ENCODE data around the gene NKPD1. TPM values are rescaled to one million over a fixed set of nuclear protein-coding genes. Genes with fewer than 3 reads are reported as not detected.

Gene NKPD1
- polyA plus RNA-seq, 1 of the 3 experiments (the other 2 are of a cell fraction) = 0.12 TPM

DNA sequence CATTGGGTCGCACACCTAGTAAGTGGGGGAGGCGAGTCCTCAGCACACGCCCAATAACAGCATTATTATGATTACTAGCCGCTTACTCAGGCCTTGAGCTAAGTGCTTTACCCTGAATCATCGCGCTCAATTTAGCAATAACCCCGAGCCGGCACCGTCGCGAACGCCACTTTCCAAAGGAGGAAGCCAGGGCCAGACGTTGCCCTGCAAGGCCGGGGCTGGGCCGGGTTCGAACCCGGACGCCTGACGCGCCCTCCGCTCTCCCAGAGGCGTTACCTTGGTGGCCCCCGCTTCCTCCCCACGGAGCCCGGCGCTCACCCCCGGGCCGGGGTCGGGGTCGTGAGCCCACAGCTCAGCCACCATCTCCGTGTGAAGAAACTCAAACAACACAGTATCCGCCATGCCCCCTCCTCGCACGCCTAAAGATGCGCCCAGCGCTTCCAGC is 17.1 kb upstream of the NKPD1 start, which contains the start of gene TRAPPC6A:
TSS of gene TRAPPC6A (minus strand) at position 421 of the 445 bp plus-strand sequence. CDS start at position 402, 19 bp downstream.
- H3K79me2 ChIP-seq (ENCODE audit: insufficient read depth) = peaks cover 29% of the 10 kb centered on the region
- peak within 1 kb of the TSS; percentile 87 for H3K9ac ChIP-seq
- H3K27ac ChIP-seq (ENCODE audit: low read depth in 2 of 2, low read length in 1 of 2) = peak within 1 kb of the TSS; percentile 53 to 82
- POLR2A ChIA-PET = interaction anchor here (1.0 to 1.8 kb wide), 3 partner anchors 86 to 106 kb away, joined by 3 to 7 read pairs (median 4); partner anchors contain the start of genes GEMIN7 and PPP1R37
- peaks cover 0 to 5% of the 10 kb centered on the region in 2 experiments for H3K36me3 ChIP-seq (replicated peaks in 1 of 2; ENCODE audit: control insufficient read depth in 1 of 2, insufficient read depth in 2 of 2, low read length in 1 of 2)
- CTCF ChIA-PET = interaction anchor here (0.6 to 1.7 kb wide), 10 partner anchors 9 to 262 kb away, joined by 3 to 6 read pairs (median 4); partner anchors contain the start of gene EXOC3L2
- H3K4me3 ChIP-seq (ENCODE audit: low read depth in 2 of 2, low read length in 1 of 2) = peak within 1 kb of the TSS; percentile 81 to 97
- peaks cover 9% of the 10 kb centered on the region for H3F3A ChIP-seq (replicated peaks; ENCODE audit: insufficient read depth)
- H3K9me2 ChIP-seq = no peaks in the 10 kb centered on the region
- H4K20me1 ChIP-seq (ENCODE audit: insufficient read depth) = no peaks in the 10 kb centered on the region
- no peaks in the 10 kb centered on the region for H3K27me3 ChIP-seq (ENCODE audit: insufficient read depth)
- H2AFZ ChIP-seq (ENCODE audit: low read depth) = peak within 1 kb of the TSS; percentile 79
- TF ChIP-seq, protein P1, sequence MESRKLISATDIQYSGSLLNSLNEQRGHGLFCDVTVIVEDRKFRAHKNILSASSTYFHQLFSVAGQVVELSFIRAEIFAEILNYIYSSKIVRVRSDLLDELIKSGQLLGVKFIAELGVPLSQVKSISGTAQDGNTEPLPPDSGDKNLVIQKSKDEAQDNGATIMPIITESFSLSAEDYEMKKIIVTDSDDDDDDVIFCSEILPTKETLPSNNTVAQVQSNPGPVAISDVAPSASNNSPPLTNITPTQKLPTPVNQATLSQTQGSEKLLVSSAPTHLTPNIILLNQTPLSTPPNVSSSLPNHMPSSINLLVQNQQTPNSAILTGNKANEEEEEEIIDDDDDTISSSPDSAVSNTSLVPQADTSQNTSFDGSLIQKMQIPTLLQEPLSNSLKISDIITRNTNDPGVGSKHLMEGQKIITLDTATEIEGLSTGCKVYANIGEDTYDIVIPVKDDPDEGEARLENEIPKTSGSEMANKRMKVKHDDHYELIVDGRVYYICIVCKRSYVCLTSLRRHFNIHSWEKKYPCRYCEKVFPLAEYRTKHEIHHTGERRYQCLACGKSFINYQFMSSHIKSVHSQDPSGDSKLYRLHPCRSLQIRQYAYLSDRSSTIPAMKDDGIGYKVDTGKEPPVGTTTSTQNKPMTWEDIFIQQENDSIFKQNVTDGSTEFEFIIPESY (IDR thresholded peaks at IDR 0.05; ENCODE audit: borderline replicate concordance, low read depth) = no peak
- TF ChIP-seq CHD2 (IDR thresholded peaks at IDR 0.05; ENCODE audit: low read length, partially characterized antibody) (no peak), TAF1 (IDR thresholded peaks at IDR 0.05; ENCODE audit: borderline replicate concordance, low read depth, low read length) (peak; percentile 39; the same call in 1 of the 2 replicates), MEF2A (IDR thresholded peaks at IDR 0.05; ENCODE audit: borderline replicate concordance, low read depth) (no peak), FOSL2 (IDR thresholded peaks at IDR 0.05; ENCODE audit: borderline replicate concordance, low read depth) (no peak), TCF12 (IDR thresholded peaks at IDR 0.05) (no peak), POLR2AphosphoS5 (IDR thresholded peaks at IDR 0.05; ENCODE audit: low read depth, low read length) (peak; percentile 38; the same call in 1 of the 2 replicates), SIN3A (IDR thresholded peaks at IDR 0.05; ENCODE audit: borderline replicate concordance, low read depth, low read length) (peak; percentile 59; the same call in 1 of the 2 replicates), TEAD4 (IDR thresholded peaks at IDR 0.05; ENCODE audit: borderline replicate concordance, insufficient read depth) (no peak), RFX5 (IDR thresholded peaks at IDR 0.05; ENCODE audit: low read length) (no peak), EP300 (IDR thresholded peaks at IDR 0.05; ENCODE audit: borderline replicate concordance in 1 of 2, low read depth in 1 of 2, low read length in 1 of 2) (no peak), YY1 (IDR thresholded peaks at IDR 0.05; ENCODE audit: low read depth) (peak; percentile 82), RAD21 (IDR thresholded peaks at IDR 0.05; ENCODE audit: low read length) (no peak), NFIC (IDR thresholded peaks at IDR 0.05; ENCODE audit: borderline replicate concordance) (no peak), NRF1 (IDR thresholded peaks at IDR 0.05; ENCODE audit: low read depth, low read length) (no peak), MXI1 (IDR thresholded peaks at IDR 0.05; ENCODE audit: low read depth, low read length) (no peak), RXRA (IDR thresholded peaks at IDR 0.05; ENCODE audit: borderline replicate concordance, low read depth) (no peak)
- TF ChIP-seq, protein P2, sequence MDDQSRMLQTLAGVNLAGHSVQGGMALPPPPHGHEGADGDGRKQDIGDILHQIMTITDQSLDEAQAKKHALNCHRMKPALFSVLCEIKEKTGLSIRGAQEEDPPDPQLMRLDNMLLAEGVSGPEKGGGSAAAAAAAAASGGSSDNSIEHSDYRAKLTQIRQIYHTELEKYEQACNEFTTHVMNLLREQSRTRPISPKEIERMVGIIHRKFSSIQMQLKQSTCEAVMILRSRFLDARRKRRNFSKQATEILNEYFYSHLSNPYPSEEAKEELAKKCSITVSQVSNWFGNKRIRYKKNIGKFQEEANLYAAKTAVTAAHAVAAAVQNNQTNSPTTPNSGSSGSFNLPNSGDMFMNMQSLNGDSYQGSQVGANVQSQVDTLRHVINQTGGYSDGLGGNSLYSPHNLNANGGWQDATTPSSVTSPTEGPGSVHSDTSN (IDR thresholded peaks at IDR 0.05) = no peak
- TF ChIP-seq, protein P3, sequence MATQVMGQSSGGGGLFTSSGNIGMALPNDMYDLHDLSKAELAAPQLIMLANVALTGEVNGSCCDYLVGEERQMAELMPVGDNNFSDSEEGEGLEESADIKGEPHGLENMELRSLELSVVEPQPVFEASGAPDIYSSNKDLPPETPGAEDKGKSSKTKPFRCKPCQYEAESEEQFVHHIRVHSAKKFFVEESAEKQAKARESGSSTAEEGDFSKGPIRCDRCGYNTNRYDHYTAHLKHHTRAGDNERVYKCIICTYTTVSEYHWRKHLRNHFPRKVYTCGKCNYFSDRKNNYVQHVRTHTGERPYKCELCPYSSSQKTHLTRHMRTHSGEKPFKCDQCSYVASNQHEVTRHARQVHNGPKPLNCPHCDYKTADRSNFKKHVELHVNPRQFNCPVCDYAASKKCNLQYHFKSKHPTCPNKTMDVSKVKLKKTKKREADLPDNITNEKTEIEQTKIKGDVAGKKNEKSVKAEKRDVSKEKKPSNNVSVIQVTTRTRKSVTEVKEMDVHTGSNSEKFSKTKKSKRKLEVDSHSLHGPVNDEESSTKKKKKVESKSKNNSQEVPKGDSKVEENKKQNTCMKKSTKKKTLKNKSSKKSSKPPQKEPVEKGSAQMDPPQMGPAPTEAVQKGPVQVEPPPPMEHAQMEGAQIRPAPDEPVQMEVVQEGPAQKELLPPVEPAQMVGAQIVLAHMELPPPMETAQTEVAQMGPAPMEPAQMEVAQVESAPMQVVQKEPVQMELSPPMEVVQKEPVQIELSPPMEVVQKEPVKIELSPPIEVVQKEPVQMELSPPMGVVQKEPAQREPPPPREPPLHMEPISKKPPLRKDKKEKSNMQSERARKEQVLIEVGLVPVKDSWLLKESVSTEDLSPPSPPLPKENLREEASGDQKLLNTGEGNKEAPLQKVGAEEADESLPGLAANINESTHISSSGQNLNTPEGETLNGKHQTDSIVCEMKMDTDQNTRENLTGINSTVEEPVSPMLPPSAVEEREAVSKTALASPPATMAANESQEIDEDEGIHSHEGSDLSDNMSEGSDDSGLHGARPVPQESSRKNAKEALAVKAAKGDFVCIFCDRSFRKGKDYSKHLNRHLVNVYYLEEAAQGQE (IDR thresholded peaks at IDR 0.05; ENCODE audit: low read depth, low read length) = no peak
- H3K4me2 ChIP-seq = peak within 1 kb of the TSS; percentile 99
- no peaks in the 10 kb centered on the region for H3K9me3 ChIP-seq
- H3K4me1 ChIP-seq (ENCODE audit: control insufficient read depth in 1 of 2, insufficient read depth in 2 of 2, low read depth in 1 of 2, low read length in 1 of 2) = peaks cover 0 to 13% of the 10 kb centered on the region in 2 experiments; a peak in 1 of 4 replicates
- no peak for DNase-seq
- WGBS (ENCODE audit: low lambda C conversion rate) = 3% methylated on average over 8 of the region's 36 CpGs
